Endothelial cell of umbilical vein (primary cell): Measurements from ENCODE around the gene OTUD5. TPM values are rescaled to one million over a fixed set of nuclear protein-coding genes. Genes with fewer than 3 reads are reported as not detected.

Source experiments
- BruUV-seq: library from RNA; stranded (reverse); fragments of 400-500 nt; replicated peaks from 2 replicates; lab custom pipeline; 2021; lab: Mats Ljungman, UMichigan
- CTCF ChIA-PET: fragments of 300-600, 350-600 bp; sonication (Branson Sonifier 250); formaldehyde crosslinking; loops from one replicate; lab custom pipeline; 2021; ENCODE audit warnings: antibody characterized with exemption, inconsistent platforms; lab: Charles Lee
- POLR2A ChIA-PET: fragments of 300-600, 350-600 bp; sonication (Branson Sonifier 250); formaldehyde crosslinking; loops from one replicate; lab custom pipeline; 2021; ENCODE audit warnings: antibody characterized with exemption, inconsistent platforms; lab: Charles Lee
- DNase-seq: peaks from one replicate; pipeline ENCODE4 v3.0.0-alpha.2; 2011; ENCODE audit warnings: low read depth, low spot score
- FAIRE-seq: peaks from 2 replicates; lab custom pipeline; 2011; peaks lifted over from hg19 to GRCh38; lab: Jason Lieb, UNC
- H2AFZ ChIP-seq: 2 replicates; pipeline ENCODE4 v1.6.0; 2012; ENCODE audit warnings: low read depth, low read length, control low read depth, inconsistent platforms
- H3K27ac ChIP-seq: 2 replicates; pipeline ENCODE4 v1.5.1; 2011; ENCODE audit warnings: low read depth, mild to moderate bottlenecking, control low read depth, low read length, moderate library complexity; ENCODE audit not compliant: insufficient read depth
- H3K27me3 ChIP-seq, 2 experiments: 2 replicates each; pipeline versions ENCODE4 v1.6.0 to v1.6.1; 2011; ENCODE audit warnings: low read length in 2 of 2, mixed read lengths in 1 of 2; ENCODE audit not compliant: control insufficient read depth in 2 of 2, insufficient read depth in 2 of 2
- H3K36me3 ChIP-seq, 2 experiments: 2 replicates in 1 of 2; 3 replicates in 1 of 2; pipeline ENCODE4 v1.5.1; 2011; ENCODE audit warnings: low read length in 2 of 2, mild to moderate bottlenecking in 1 of 2, moderate library complexity in 1 of 2; ENCODE audit not compliant: control insufficient read depth in 2 of 2, insufficient read depth in 2 of 2; ENCODE audit errors: extremely low read depth in 1 of 2
- H3K4me1 ChIP-seq: 3 replicates; pipeline ENCODE4 v1.5.1; 2011; ENCODE audit warnings: mild to moderate bottlenecking, low read length; ENCODE audit not compliant: control insufficient read depth, insufficient read depth; ENCODE audit errors: extremely low read depth
- H3K4me2 ChIP-seq: 2 replicates; pipeline ENCODE4 v1.6.1; 2011; ENCODE audit warnings: low read length, control low read depth, mixed read lengths; ENCODE audit not compliant: insufficient read depth
- H3K4me3 ChIP-seq, 3 experiments: fragments of 200-600 bp in 1 of 3; sonication (generic), shearing (Covaris generic) in 1 of 3; replicated peaks in 1 of 3; 2 replicates each; pipeline ENCODE4 v1.5.1; 2011 to 2016; ENCODE audit warnings: control low read depth in 3 of 3, low read length in 3 of 3, mild to moderate bottlenecking in 2 of 3, inconsistent platforms in 1 of 3, low read depth in 1 of 3, moderate library complexity in 1 of 3; ENCODE audit not compliant: insufficient read depth in 1 of 3
- H3K79me2 ChIP-seq: 2 replicates; pipeline ENCODE4 v1.6.0; 2012; ENCODE audit warnings: low read length, inconsistent platforms; ENCODE audit not compliant: control insufficient read depth, insufficient read depth
- H3K9ac ChIP-seq: replicated peaks from 2 replicates; pipeline ENCODE3; 2011; ENCODE audit warnings: low read length, control low read depth; ENCODE audit not compliant: insufficient read depth; ENCODE audit errors: extremely low read depth
- H3K9me1 ChIP-seq: replicated peaks from 3 replicates; pipeline ENCODE4 v1.6.0; 2011; ENCODE audit warnings: mild to moderate bottlenecking, low read length; ENCODE audit not compliant: control insufficient read depth, insufficient read depth; ENCODE audit errors: extremely low read depth
- H3K9me3 ChIP-seq: replicated peaks from 2 replicates; pipeline ENCODE4 v1.5.1; 2012; ENCODE audit warnings: low read length, inconsistent platforms; ENCODE audit not compliant: control insufficient read depth, insufficient read depth
- H4K20me1 ChIP-seq: replicated peaks from 2 replicates; pipeline ENCODE3; 2011; ENCODE audit warnings: mild to moderate bottlenecking, low read length; ENCODE audit not compliant: control insufficient read depth, insufficient read depth; ENCODE audit errors: extremely low read depth
- CTCF ChIP-seq, 2 donors: IDR thresholded peaks; 1 replicate in 1 of 2; 2 replicates in 1 of 2; pipeline ENCODE4 v1.5.1; 2011; ENCODE audit warnings: low read length in 2 of 2, mild to moderate bottlenecking in 2 of 2, moderate library complexity in 2 of 2, control low read depth in 1 of 2, inconsistent platforms in 1 of 2, low read depth in 1 of 2; ENCODE audit not compliant: insufficient read depth in 1 of 2; ENCODE audit errors: extremely low read depth in 1 of 2
- MAX ChIP-seq: IDR thresholded peaks from 2 replicates; pipeline ENCODE4 v1.6.1; 2011; ENCODE audit not compliant: insufficient read depth, insufficient read length
- MYC ChIP-seq: IDR thresholded peaks from one replicate; pipeline ENCODE4 v1.6.1; 2011; ENCODE audit warnings: mild to moderate bottlenecking, low read depth, low read length
- POLR2A ChIP-seq: IDR thresholded peaks from 2 replicates; pipeline ENCODE4 v1.6.1; 2012; ENCODE audit warnings: low read depth, mild to moderate bottlenecking, control low read depth, low read length
- dilution Hi-C: fragments of 300-500 bp; cut with MboI; formaldehyde crosslinking; loops from one replicate; pipeline ENCODE4 v1.15.0; 2019; ENCODE audit warnings: low sequenced_read_pairs; ENCODE audit not compliant: extremely low pct_ligation_motif_present
- intact Hi-C: fragments of 100-400 bp; cut with micrococcal nuclease; formaldehyde crosslinking; loops from one replicate; pipeline ENCODE4 v1.10.0; 2022
- polyA plus RNA-seq, 4 experiments: library from polyadenylated mRNA; depleted of rRNA in 3 of 4; stranded (reverse) in 3 of 4; unstranded in 1 of 4; fragments of >200 nt; gene quantifications; 2 replicates each; pipeline versions ENCODE4 v1.2.1 to v1.2.3, GENCODE V29; 2011 to 2012; ENCODE audit warnings: missing spikeins in 1 of 4
- total RNA-seq: library from RNA; stranded (reverse); gene quantifications from 2 replicates; pipeline ENCODE4 v1.2.3, GENCODE V29; 2021

The OTUD5 gene
- total and polyA plus RNA-seq, 2 donors (not counting 3 experiments of a cell fraction or from before 2014, with no cell fraction given) = 44.3 to 44.6 TPM

- Histone ChIP-seq H3K36me3 (peaks cover 0 to 9% of the 10 kb centered on the region in 2 experiments), H3K9me3 (no peaks in the 10 kb centered on the region), H4K20me1 (no peaks in the 10 kb centered on the region), H3K4me3 (no peak overlapping the region), H3K27me3 (no peaks in the 10 kb centered on the region), H2AFZ (no peak overlapping the region), H3K4me1 (no peaks in the 10 kb centered on the region), H3K27ac (no peak overlapping the region), H3K9me1 (no peaks in the 10 kb centered on the region), H3K4me2 (no peak overlapping the region), H3K9ac (no peak overlapping the region), H3K79me2 (peaks cover 31% of the 10 kb centered on the region)
- TF ChIP-seq POLR2A = no peak
- TF ChIP-seq MAX = no peak
- TF ChIP-seq CTCF (IDR thresholded peaks at IDR 0.05; ENCODE audit: extremely low read depth in 1 of 2, insufficient read depth in 1 of 2, low read depth in 1 of 2, low read length in 2 of 2) = peak; percentile 61 to 69
- TF ChIP-seq MYC = no peak
- BruUV-seq = no TSS peak
- peak; percentile 76 for FAIRE-seq
- dilution Hi-C loops = no loop called here
- DNase-seq = peak; percentile 32
- POLR2A ChIA-PET = no interaction called here
- intact Hi-C loops = loop anchor here (5.0 kb wide), 1 partner anchor 298 kb away; no protein-coding TSS in a partner anchor
- CTCF ChIA-PET = interaction anchor here (0.7 to 1.4 kb wide), 4 partner anchors 26 to 314 kb away, joined by 3 to 9 read pairs (median 5); no protein-coding TSS in a partner anchor
These were observed 11.7 kb downstream of the OTUD5 start for GRCh38 chrX:48945517-48946348.
